Activated CD4-positive, alpha-beta T cell treated with anti-CD3 and anti-CD28 coated beads for 1 hour (primary cell): ENCODE results near the gene SFRP4.
"Not testable (repeated sequence)": the region's sequence is repeated elsewhere in the genome, so short reads cannot be mapped to it uniquely, and the experiment has no call there.

Source experiments
- DNase-seq: peaks from one replicate; pipeline ENCODE4 v3.0.0-alpha.2; 2020

The SFRP4 gene

DNA sequence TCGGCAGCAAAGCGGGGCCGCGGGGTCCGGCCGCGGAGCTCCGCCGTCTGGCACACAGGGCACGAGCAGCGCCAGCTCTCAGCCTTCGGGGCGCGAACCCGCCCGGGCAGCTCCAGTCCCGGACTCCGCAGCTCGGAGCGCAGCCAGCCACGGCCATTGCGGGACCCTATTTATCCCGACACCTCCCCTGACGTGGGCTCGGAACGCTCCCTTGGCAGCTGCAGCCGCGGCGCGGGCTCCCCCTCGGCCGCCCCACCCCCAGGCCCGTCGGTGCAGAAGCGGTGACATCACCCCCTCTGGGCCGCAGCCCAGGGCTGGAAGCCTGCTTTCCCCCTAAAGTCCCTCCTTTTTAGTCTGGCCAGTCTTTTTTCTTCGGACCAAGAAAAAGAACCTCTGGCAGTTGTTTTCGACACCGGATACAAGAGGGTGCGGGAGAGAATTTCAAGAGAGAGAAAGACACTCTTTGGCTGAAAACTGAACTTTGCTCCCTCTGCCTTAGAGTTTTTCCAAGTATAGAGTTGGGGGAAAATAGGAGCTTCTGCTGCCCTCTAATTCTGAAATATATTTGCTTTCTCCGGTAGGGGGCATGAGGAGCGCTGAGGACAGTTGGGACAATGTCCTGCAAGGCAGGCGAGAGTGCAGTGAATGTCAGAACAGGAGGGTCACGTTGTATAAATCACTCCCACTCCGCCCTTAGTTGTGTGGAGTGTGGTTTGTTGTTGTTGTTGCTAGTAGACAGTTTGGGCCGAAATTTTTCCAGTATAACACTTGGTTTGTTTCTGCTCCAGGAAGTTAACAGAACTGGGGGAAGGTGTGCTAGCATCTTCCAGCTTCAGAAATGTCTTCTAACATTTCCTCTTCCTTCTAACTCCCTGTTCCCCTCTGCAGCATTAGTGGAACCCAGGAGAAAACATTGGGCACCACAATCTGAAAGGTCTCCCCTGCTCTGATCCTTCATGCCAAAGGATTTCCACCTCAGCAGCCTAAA is at the start of gene SFRP4:
TSS of gene SFRP4 (minus strand) at position 145 of the 988 bp plus-strand sequence. CDS start 280 bp downstream, outside the sequence.
- DNase-seq = no peak

- DNase-seq = no peak
These were observed 47.6 kb upstream of the SFRP4 start for GRCh38 chr7:37964196-37964595.

DNA sequence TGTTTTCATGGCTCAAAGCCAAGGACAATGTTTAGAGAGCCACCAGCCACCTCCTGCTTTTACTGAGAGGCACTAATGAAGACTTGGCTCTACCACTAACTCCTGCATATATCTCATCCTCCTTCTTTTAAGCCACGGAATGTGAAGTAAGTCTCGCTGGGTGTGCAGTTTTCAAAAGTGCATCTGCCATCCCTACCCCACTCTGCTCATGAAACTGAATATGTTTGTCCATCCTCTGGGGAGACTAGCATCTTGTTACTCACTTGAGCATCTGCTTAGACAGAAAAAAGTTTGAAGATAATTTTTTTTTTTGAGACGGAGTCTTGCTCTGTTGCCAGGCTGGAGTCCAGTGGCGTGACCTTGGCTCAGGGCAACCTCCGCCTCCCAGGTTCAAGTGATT is 44.6 kb upstream of the SFRP4 start:
- no peak for DNase-seq

DNA sequence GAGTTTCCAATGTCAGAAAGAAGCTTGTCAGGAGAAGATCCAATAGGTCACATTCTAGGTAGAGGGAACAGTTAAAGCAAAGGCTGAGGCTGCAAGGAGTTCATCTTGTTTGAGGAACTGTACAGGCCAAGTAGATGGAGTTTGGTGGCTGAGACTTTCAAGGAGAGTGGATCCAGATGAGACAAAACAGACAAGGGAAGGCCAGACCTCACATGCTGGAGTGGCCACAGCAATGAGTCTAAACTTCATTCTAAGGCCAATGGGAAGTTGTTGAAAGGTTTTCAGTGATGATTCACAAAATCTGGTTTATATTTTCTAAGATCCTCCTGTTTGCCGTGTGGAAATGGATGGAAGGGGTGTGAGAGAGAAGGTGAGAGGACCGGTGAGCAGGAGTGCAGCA is 43.9 kb upstream of the SFRP4 start:
- no peak for DNase-seq

- DNase-seq = no peak
These were observed 40.8 kb upstream of the SFRP4 start for GRCh38 chr7:37957221-37957970.

DNA sequence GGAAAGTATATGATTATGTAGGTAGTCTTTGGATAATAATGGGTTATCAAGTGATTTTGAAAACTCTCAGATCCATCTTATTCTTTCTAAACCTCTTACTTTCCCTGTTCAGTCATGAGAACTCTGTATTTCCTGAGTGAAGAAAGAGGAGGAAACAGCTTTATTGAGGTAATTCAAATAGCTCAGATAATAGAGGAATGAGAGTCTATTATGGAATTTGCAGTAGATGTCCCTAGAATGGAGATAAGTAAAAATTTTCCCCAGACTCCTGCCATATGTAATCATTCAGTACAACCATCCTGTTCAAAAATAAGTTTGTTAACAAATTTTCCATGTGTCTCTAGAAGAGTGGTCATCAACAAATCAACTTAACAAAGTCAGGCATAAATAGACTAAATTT is 40.2 kb upstream of the SFRP4 start:
- no peak for DNase-seq

DNA sequence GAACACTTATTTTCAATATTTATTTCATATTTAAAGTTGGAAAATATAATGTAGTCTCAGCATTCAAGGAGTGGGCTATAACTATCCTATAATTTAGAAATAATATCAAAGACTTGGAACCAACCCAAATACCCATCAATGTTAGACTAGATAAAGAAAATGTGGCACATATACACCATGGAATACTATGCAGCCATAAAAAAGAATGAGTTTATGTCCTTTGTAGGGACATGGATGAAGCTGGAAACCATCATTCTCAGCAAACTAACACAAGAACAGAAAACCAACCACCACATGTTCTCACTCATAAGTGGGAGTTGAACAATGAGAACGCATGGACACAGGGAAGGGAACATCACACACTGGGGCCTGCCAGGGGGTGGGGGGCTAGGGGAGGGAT is 37.6 kb upstream of the SFRP4 start:
- not testable (repeated sequence) for DNase-seq

DNA sequence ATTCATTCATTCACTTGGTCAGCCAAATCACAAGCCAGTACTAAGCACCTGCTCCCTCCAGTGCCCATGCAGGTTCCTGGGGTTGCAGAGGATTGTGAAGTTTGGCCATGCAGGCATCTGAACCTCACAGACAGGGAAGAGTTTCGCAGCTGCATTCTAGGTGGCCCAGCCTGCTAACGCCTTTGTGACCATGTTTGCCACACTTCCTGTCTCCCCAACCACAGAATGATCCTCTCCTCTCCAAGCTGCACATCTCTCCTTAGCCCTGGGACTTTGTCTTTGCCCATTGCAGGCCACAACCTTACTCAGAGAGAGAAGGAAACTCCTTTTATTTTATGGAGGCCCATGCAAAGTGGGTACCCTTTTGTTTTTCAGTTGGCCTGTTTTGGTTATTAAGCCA is 35.6 kb upstream of the SFRP4 start:
- DNase-seq = no peak

GRCh38 chr7:37947941-37948210 is 31.3 kb upstream of the SFRP4 start:
- DNase-seq = no peak

- no peak for DNase-seq
These were observed 30.7 kb upstream of the SFRP4 start for GRCh38 chr7:37947138-37947940.

- DNase-seq = no peak
These were observed 28.7 kb upstream of the SFRP4 start for GRCh38 chr7:37945336-37945735.

DNA sequence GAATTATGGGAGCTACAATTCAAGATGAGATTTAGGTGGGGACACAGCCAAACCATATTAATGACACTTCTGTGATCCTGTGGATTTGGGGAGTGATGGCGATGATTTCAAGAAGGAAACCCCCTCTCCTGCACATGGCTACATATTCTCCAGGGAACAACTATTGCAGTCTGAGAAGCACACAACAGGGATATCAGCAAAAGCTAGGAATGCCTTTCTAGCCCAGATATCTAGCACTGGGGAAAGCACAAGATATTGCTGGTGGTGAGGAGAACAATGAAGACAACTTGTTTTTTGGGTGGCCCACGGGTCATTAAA is 28.1 kb upstream of the SFRP4 start:
- DNase-seq = no peak

- no peak for DNase-seq
These were observed 27.5 kb upstream of the SFRP4 start for GRCh38 chr7:37943905-37944736.

- no peak for DNase-seq
These were observed 26.5 kb upstream of the SFRP4 start for GRCh38 chr7:37942934-37943610.

DNA sequence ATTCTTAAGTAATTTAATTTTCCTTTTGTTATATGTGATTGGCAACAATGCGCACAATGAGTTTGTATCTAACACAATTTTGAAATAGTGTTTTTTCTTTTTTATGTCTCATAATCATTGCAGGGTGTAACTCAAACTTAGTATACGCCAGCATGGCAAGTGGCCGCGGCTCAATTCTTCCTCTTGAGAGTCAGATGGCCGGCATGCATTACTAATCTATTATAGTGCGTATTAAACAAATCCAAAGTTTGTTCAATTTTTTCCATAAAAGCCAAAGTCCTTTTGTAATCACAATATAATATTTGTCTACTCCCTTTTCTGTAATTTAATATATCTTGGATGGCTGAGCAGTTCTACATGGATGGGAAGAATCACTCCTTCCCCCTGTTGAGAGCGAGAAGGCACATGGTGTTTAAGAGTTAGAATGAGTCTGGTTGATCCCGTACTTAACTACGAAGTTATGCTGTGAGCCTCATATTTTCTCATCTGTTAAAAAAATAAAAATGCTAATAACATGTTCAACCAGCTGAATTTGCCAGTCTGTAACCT is 16.5 kb upstream of the SFRP4 start:
- no peak for DNase-seq

DNA sequence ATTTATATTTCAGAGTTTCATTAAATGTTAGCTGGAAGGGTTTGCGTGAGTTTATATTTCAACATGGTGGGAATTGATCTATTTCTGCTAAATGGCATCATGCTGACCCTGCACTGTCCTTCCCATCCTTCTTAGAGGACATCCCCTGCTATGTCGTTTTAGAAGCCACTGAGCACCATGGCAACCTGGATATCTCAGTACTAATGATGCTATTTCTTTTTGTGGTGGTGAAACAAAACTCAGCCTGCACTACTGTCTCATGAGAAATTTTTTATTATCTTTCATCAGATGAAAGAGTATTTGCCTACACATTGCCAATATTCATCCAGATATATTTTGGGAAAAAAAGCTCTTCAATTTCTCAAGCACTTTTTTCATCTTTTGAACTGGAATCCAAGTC is 15.9 kb upstream of the SFRP4 start:
- DNase-seq = no peak

GRCh38 chr7:37930226-37930948 is 13.8 kb upstream of the SFRP4 start:
- no peak for DNase-seq

- DNase-seq = no peak
These were observed 12.3 kb upstream of the SFRP4 start for GRCh38 chr7:37928878-37929277.

DNA sequence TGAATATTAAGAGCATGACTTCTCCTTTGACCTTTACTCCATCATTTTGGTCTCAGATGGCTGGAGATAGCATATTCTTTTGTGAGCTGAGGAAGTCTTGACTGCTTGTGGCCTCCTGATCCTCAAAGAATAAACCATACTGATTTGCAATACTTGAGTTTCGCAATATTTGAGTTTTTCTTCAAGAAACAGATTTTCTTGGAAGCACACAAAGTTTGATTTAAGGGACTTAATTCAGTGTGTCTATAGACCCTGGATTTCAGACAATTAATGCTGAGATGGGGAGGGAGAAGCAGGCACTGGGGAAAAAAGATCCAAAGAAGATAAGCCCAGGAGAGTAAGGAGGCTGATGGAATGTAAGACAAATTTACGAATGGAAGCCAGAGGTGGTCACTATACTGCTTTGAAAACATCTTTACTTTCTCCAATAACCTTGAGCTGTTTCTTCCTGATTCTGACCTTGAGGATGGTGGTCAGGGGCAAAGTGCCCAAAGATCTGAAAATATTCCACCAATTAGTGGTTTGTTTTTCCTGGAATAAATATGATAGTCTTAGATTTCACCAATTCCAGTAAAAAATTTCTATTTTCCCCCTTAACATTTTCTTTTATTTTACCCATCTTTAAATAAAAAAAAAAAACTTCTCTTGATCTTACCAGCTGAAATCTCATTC is 11.3 kb upstream of the SFRP4 start:
- DNase-seq = no peak

GRCh38 chr7:37925620-37926019 is 9.0 kb upstream of the SFRP4 start:
- no peak for DNase-seq
